GM19023 (cell line): ENCODE measurements around the gene PRDM9.
"Not testable (repeated sequence)": the region's sequence is repeated elsewhere in the genome, so short reads cannot be mapped to it uniquely, and the experiment has no call there.

ENCODE experiments used
- ATAC-seq: cut with Tn5 transposase; IDR thresholded peaks from one replicate; pipeline ENCODE4 v1.9.1; 2021; ENCODE audit warnings: mild to moderate bottlenecking, moderate library complexity; ENCODE audit not compliant: unreplicated experiment

The PRDM9 gene

GRCh38 chr5:23507278-23507685 lies at the start of gene PRDM9:
Gene PRDM9, plus strand, starts transcription at chr5:23507609. Its CDS starts 1,425 bp downstream, at chr5:23509034.
- no peak for ATAC-seq

GRCh38 chr5:23457780-23458179 lies 49.6 kb upstream of the PRDM9 start:
- no peak for ATAC-seq

- no peak for ATAC-seq
Observed at GRCh38 chr5:23459214-23459613, 48.2 kb upstream of the PRDM9 start.

- ATAC-seq: no peak
Observed at GRCh38 chr5:23461576-23461975, 45.8 kb upstream of the PRDM9 start.

GRCh38 chr5:23466401-23466912 lies 41.0 kb upstream of the PRDM9 start:
- no peak for ATAC-seq

- ATAC-seq: no peak
Observed at GRCh38 chr5:23468658-23469057, 38.8 kb upstream of the PRDM9 start.

GRCh38 chr5:23473915-23474314 lies 33.5 kb upstream of the PRDM9 start:
- no peak for ATAC-seq

- no peak for ATAC-seq
Observed at GRCh38 chr5:23474315-23474714, 33.1 kb upstream of the PRDM9 start.

GRCh38 chr5:23476580-23476979 lies 30.8 kb upstream of the PRDM9 start:
- no peak for ATAC-seq

GRCh38 chr5:23482642-23483041 lies 24.8 kb upstream of the PRDM9 start:
- no peak for ATAC-seq

GRCh38 chr5:23483090-23483489 lies 24.3 kb upstream of the PRDM9 start:
- no peak for ATAC-seq

- no peak for ATAC-seq
Observed at GRCh38 chr5:23484096-23484495, 23.3 kb upstream of the PRDM9 start.

- ATAC-seq: not testable (repeated sequence)
Observed at GRCh38 chr5:23486227-23486626, 21.2 kb upstream of the PRDM9 start.

GRCh38 chr5:23490993-23491392 lies 16.4 kb upstream of the PRDM9 start:
- no peak for ATAC-seq

GRCh38 chr5:23494558-23494957 lies 12.9 kb upstream of the PRDM9 start:
- no peak for ATAC-seq

- no peak for ATAC-seq
Observed at GRCh38 chr5:23496576-23496975, 10.8 kb upstream of the PRDM9 start.

- ATAC-seq: no peak
Observed at GRCh38 chr5:23506329-23507236, 826 bp upstream of the PRDM9 start.

- ATAC-seq: not testable (repeated sequence)
Observed at GRCh38 chr5:23510434-23510833, 3.0 kb downstream of the PRDM9 start.

- no peak for ATAC-seq
Observed at GRCh38 chr5:23522553-23522952, 15.1 kb downstream of the PRDM9 start.

GRCh38 chr5:23523031-23523430 lies 15.6 kb downstream of the PRDM9 start:
- no peak for ATAC-seq

- ATAC-seq: no peak
Observed at GRCh38 chr5:23523998-23524397, 16.6 kb downstream of the PRDM9 start.

GRCh38 chr5:23525751-23526150 lies 18.3 kb downstream of the PRDM9 start:
- no peak for ATAC-seq
